NCI-H446 treated with DMSO at 0.1 percent for 48 hours (cell line): ENCODE results near the gene RAPGEF4.

Experiments
- DNase-seq: peaks from one replicate; lab custom pipeline; 2025; lab: John Stamatoyannopoulos, UW

Gene RAPGEF4

GRCh38 chr2:173095356-173095755 lies 359.7 kb downstream of the RAPGEF4 start:
- no peak for DNase-seq

GRCh38 chr2:173099271-173099670 lies 363.6 kb downstream of the RAPGEF4 start:
- no peak for DNase-seq

- DNase-seq, result no peak
Observed at GRCh38 chr2:173099804-173100203, 364.2 kb downstream of the RAPGEF4 start.

- no peak for DNase-seq
Observed at GRCh38 chr2:173101687-173102086, 366.0 kb downstream of the RAPGEF4 start.
